Bronchial epithelial cell (primary cell): Measurements from ENCODE around the gene DUSP1. TPM values are rescaled to one million over a fixed set of nuclear protein-coding genes. Genes with fewer than 3 reads are reported as not detected.
A peak's percentile ranks its signal among the peaks of the same experiment; 100 is the strongest.

ENCODE experiments used
- DNase-seq: peaks from one replicate; pipeline ENCODE4 v3.0.0-alpha.2; 2010; ENCODE audit warnings: low read depth
- FAIRE-seq: peaks from 2 replicates; lab custom pipeline; 2011; peaks lifted over from hg19 to GRCh38; lab: Jason Lieb, UNC
- H3K27me3 ChIP-seq: 2 replicates; pipeline ENCODE4 v1.5.1; 2011; ENCODE audit warnings: low read length; ENCODE audit not compliant: control insufficient read depth, insufficient read depth
- H3K36me3 ChIP-seq: 2 replicates; pipeline ENCODE4 v1.5.1; 2011; ENCODE audit warnings: low read length; ENCODE audit not compliant: control insufficient read depth, insufficient read depth
- H3K4me3 ChIP-seq: 2 replicates; pipeline ENCODE4 v1.5.1; 2011; ENCODE audit warnings: mild to moderate bottlenecking, low read depth, low read length, control low read depth
- total RNA-seq: library from RNA; depleted of rRNA; stranded (reverse); fragments of >200 nt; gene quantifications from 2 replicates; pipeline ENCODE4 v1.2.1, GENCODE V29; 2014
- TF ChIP-seq, protein P1 (sequence below): IDR thresholded peaks from 2 replicates; pipeline ENCODE4 v1.5.1; 2011; ENCODE audit warnings: mild to moderate bottlenecking, moderate library complexity, low read length, control low read depth, inconsistent platforms; ENCODE audit not compliant: insufficient read depth, severe bottlenecking

DUSP1 gene
- total RNA-seq, 1 donor from 2014 or later: 114 TPM

DNA sequence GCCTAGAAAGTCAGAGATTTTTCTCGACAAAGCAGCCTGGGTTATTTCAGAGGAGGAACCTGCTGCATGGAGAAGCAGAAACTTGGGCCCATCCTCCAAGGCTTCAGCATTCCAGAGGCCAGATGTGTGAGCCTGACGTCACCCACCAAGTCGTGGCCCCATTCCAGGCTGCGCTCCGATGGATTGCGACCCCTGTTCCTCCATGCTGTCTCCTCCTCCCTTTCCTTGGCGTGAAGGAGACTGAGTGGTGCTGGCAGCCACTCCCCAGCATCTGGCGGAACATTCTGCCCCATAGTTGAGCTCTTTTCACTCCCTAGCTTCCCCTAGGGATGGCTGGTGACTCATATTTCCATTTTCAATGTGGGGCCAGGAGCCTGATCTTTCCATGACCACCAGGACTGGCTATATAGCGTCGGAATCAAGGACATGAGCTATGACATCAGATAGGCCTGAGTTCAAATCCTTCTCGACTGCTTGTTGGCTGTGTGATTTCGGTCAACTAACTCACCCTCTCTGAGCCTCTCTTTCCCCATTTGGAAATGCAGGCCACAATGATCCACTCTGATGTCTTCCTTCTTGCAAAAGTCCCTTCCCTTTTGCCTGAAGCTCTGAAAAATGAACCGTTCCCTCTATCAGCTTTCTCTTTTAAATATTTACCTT lies 24.5 kb upstream of the DUSP1 start:
- Histone ChIP-seq H3K27me3 (no peaks in the 10 kb centered on the region), H3K36me3 (no peaks in the 10 kb centered on the region), H3K4me3 (no peak overlapping the region)
- TF ChIP-seq, protein P1, sequence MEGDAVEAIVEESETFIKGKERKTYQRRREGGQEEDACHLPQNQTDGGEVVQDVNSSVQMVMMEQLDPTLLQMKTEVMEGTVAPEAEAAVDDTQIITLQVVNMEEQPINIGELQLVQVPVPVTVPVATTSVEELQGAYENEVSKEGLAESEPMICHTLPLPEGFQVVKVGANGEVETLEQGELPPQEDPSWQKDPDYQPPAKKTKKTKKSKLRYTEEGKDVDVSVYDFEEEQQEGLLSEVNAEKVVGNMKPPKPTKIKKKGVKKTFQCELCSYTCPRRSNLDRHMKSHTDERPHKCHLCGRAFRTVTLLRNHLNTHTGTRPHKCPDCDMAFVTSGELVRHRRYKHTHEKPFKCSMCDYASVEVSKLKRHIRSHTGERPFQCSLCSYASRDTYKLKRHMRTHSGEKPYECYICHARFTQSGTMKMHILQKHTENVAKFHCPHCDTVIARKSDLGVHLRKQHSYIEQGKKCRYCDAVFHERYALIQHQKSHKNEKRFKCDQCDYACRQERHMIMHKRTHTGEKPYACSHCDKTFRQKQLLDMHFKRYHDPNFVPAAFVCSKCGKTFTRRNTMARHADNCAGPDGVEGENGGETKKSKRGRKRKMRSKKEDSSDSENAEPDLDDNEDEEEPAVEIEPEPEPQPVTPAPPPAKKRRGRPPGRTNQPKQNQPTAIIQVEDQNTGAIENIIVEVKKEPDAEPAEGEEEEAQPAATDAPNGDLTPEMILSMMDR: no peak
- FAIRE-seq: no peak
- no peak for DNase-seq

GRCh38 chr5:172793577-172794488 lies 22.8 kb upstream of the DUSP1 start:
- Histone ChIP-seq H3K36me3 (no peaks in the 10 kb centered on the region), H3K4me3 (no peak overlapping the region), H3K27me3 (no peaks in the 10 kb centered on the region)
- no peak for FAIRE-seq
- TF ChIP-seq, protein P1: no peak
- DNase-seq: peak; percentile 36

GRCh38 chr5:172792701-172793570 lies 21.9 kb upstream of the DUSP1 start:
- Histone ChIP-seq H3K27me3 (no peaks in the 10 kb centered on the region), H3K36me3 (no peaks in the 10 kb centered on the region), H3K4me3 (no peak overlapping the region)
- DNase-seq (no peak), FAIRE-seq (no peak)
- TF ChIP-seq, protein P1: no peak

- DNase-seq: no peak
- Histone ChIP-seq H3K36me3 (no peaks in the 10 kb centered on the region), H3K27me3 (no peaks in the 10 kb centered on the region), H3K4me3 (no peak overlapping the region)
- no peak for FAIRE-seq
- TF ChIP-seq, protein P1: no peak
These were observed 20.9 kb upstream of the DUSP1 start for GRCh38 chr5:172791726-172792445.

GRCh38 chr5:172791286-172791685 lies 20.3 kb upstream of the DUSP1 start:
- Histone ChIP-seq H3K27me3 (no peaks in the 10 kb centered on the region), H3K36me3 (no peaks in the 10 kb centered on the region), H3K4me3 (no peak overlapping the region)
- FAIRE-seq: no peak
- TF ChIP-seq, protein P1: no peak
- DNase-seq: no peak
